Fibroblast of skin of right biceps (primary cell): ENCODE results near the gene HECW1.
A peak's percentile ranks its signal among the peaks of the same experiment; 100 is the strongest.

Experiments
- DNase-seq: peaks from one replicate; pipeline ENCODE4 v3.0.0-alpha.2; 2013

HECW1 gene

GRCh38 chr7:43385309-43385680 is 272.8 kb downstream of the HECW1 start:
- no peak for DNase-seq

- peak; percentile 22 for DNase-seq
Observed at GRCh38 chr7:43385856-43386255, 273.4 kb downstream of the HECW1 start.

GRCh38 chr7:43387932-43388331 is 275.5 kb downstream of the HECW1 start:
- DNase-seq, result no peak

- no peak for DNase-seq
Observed at GRCh38 chr7:43390576-43390975, 278.1 kb downstream of the HECW1 start.

GRCh38 chr7:43391518-43391917 is 279.1 kb downstream of the HECW1 start:
- DNase-seq, result no peak

- no peak for DNase-seq
Observed at GRCh38 chr7:43392638-43393330, 280.3 kb downstream of the HECW1 start.

- DNase-seq, result peak; percentile 37
Observed at GRCh38 chr7:43394441-43395130, 282.1 kb downstream of the HECW1 start.

- no peak for DNase-seq
Observed at GRCh38 chr7:43395351-43395750, 282.9 kb downstream of the HECW1 start.

- DNase-seq, result no peak
Observed at GRCh38 chr7:43396187-43396740, 283.8 kb downstream of the HECW1 start.

GRCh38 chr7:43398831-43399230 is 286.4 kb downstream of the HECW1 start:
- DNase-seq, result no peak

GRCh38 chr7:43405948-43406347 is 293.5 kb downstream of the HECW1 start:
- no peak for DNase-seq

- no peak for DNase-seq
Observed at GRCh38 chr7:43406961-43407360, 294.5 kb downstream of the HECW1 start.

- DNase-seq, result no peak
Observed at GRCh38 chr7:43408981-43409380, 296.5 kb downstream of the HECW1 start.

GRCh38 chr7:43417455-43417854 is 305.0 kb downstream of the HECW1 start:
- DNase-seq, result no peak

- peak; percentile 7 for DNase-seq
Observed at GRCh38 chr7:43430411-43430810, 318.0 kb downstream of the HECW1 start.

GRCh38 chr7:43431020-43431595 is 318.7 kb downstream of the HECW1 start:
- DNase-seq, result peak; percentile 30

GRCh38 chr7:43433639-43434038 is 321.2 kb downstream of the HECW1 start:
- no peak for DNase-seq

- DNase-seq, result no peak
Observed at GRCh38 chr7:43437001-43437400, 324.6 kb downstream of the HECW1 start.

GRCh38 chr7:43438897-43439479 is 326.5 kb downstream of the HECW1 start:
- DNase-seq, result no peak

GRCh38 chr7:43439631-43440401 is 327.4 kb downstream of the HECW1 start:
- DNase-seq, result peak; percentile 51

GRCh38 chr7:43441231-43442130 is 329.0 kb downstream of the HECW1 start:
- no peak for DNase-seq

- DNase-seq, result no peak
Observed at GRCh38 chr7:43443381-43443780, 330.9 kb downstream of the HECW1 start.
